Upper lobe of left lung (tissue), 6 donors: ENCODE results near the gene ADNP. TPM values are rescaled to one million over a fixed set of nuclear protein-coding genes. Genes with fewer than 3 reads are reported as not detected.

Experiments
- ATAC-seq, 2 donors: fragments of 200-7000 bp; cut with Tn5 transposase; one replicate each; pipeline ENCODE4 v1.9.1; 2022; ENCODE audit warnings: mild to moderate bottlenecking in 2 of 2, moderate library complexity in 2 of 2; ENCODE audit not compliant: low FRiP score in 2 of 2
- DNase-seq, 2 donors: peaks; one replicate each; pipeline ENCODE4 v3.0.0-alpha.2; 2019 to 2020
- H3K27ac ChIP-seq, 4 donors: fragments of 200-600 bp; sonication (generic); one replicate each; pipeline ENCODE4 v1.5.1; 2016 to 2019
- H3K27me3 ChIP-seq, 4 donors: fragments of 200-600 bp; sonication (generic); one replicate each; pipeline ENCODE4 v1.5.1; 2017 to 2019
- H3K36me3 ChIP-seq, 4 donors: fragments of 200-600 bp; sonication (generic); one replicate each; pipeline ENCODE4 v1.5.1; 2016 to 2019
- H3K4me1 ChIP-seq, 4 donors: fragments of 200-600 bp; sonication (generic); one replicate each; pipeline ENCODE4 v1.5.1; 2018 to 2019
- H3K4me3 ChIP-seq, 4 donors: fragments of 200-600 bp; sonication (generic); one replicate each; pipeline ENCODE4 v1.5.1; 2017 to 2019; ENCODE audit warnings: mild to moderate bottlenecking in 2 of 4, moderate library complexity in 1 of 4
- H3K9me3 ChIP-seq, 4 donors: fragments of 200-600 bp; sonication (generic); one replicate each; pipeline ENCODE4 v1.5.1; 2018 to 2019
- EP300 ChIP-seq, 4 donors: sonication (generic); formaldehyde crosslinking; IDR thresholded peaks; one replicate each; pipeline ENCODE4 v1.5.1; 2017; ENCODE audit warnings: antibody characterized with exemption in 4 of 4, control low read depth in 2 of 4
- POLR2A ChIP-seq, 4 donors: fragments of 450-650 bp; IDR thresholded peaks; one replicate each; pipeline ENCODE4 v1.5.1; 2016 to 2017; ENCODE audit warnings: antibody characterized with exemption in 4 of 4, mild to moderate bottlenecking in 2 of 4
- POLR2AphosphoS5 ChIP-seq, 2 donors: sonication (generic); formaldehyde crosslinking; IDR thresholded peaks; one replicate each; pipeline ENCODE4 v1.5.1; 2017; ENCODE audit warnings: antibody characterized with exemption in 2 of 2
- WGBS, 2 donors: methylation state at CpG; one replicate each; pipeline ENCODE4 v1.1.5; 2017 to 2018; 5-methylcytosine and 5-hydroxymethylcytosine counted together
- total RNA-seq, 6 donors: library from RNA; depleted of rRNA in 4 of 6; stranded (reverse); fragments of >200 nt in 4 of 6; gene quantifications; one replicate each; pipeline versions ENCODE4 v1.1.0 to v1.2.1, GENCODE V29; 2016 to 2021
- TF ChIP-seq, protein P1 (sequence below), 6 experiments: fragments of 450-650 bp in 4 of 6; fragments of 200-600 bp in 2 of 6; sonication (generic) in 2 of 6; IDR thresholded peaks; one replicate each; pipeline ENCODE4 v1.5.1; 2016 to 2019; ENCODE audit warnings: antibody characterized with exemption in 6 of 6
- donor health status: DM: no; HTN: no; CAD: no; lungs with moderate emphysema.
- donor health status: DM: no; HTN: yes; CAD: no; lungs with severe emphysema.

ADNP gene
- total RNA-seq, 6 donors from 2014 or later = 27.3 to 72.6 (median 45.0) TPM

- H3K27me3 ChIP-seq = no peaks in the 10 kb centered on the region
- peaks cover 3 to 14% (median 11%) of the 10 kb centered on the region in 4 donors for H3K4me1 ChIP-seq
- ATAC-seq (peak; percentile 45 to 51), DNase-seq (peak; percentile 23 to 75)
- H3K27ac ChIP-seq = peak overlapping the region in 2 of 4 donors; percentile 19 to 35
- 54 to 77% methylated on average over 6 to 13 of the region's 18 CpGs for WGBS, 2 donors
- H3K9me3 ChIP-seq = no peaks in the 10 kb centered on the region
- peak overlapping the region in 2 of 4 donors; percentile 11 to 19 for H3K4me3 ChIP-seq
- H3K36me3 ChIP-seq = no peaks in the 10 kb centered on the region
- TF ChIP-seq, protein P1, sequence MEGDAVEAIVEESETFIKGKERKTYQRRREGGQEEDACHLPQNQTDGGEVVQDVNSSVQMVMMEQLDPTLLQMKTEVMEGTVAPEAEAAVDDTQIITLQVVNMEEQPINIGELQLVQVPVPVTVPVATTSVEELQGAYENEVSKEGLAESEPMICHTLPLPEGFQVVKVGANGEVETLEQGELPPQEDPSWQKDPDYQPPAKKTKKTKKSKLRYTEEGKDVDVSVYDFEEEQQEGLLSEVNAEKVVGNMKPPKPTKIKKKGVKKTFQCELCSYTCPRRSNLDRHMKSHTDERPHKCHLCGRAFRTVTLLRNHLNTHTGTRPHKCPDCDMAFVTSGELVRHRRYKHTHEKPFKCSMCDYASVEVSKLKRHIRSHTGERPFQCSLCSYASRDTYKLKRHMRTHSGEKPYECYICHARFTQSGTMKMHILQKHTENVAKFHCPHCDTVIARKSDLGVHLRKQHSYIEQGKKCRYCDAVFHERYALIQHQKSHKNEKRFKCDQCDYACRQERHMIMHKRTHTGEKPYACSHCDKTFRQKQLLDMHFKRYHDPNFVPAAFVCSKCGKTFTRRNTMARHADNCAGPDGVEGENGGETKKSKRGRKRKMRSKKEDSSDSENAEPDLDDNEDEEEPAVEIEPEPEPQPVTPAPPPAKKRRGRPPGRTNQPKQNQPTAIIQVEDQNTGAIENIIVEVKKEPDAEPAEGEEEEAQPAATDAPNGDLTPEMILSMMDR (IDR thresholded peaks at IDR 0.05) = no peak
- TF ChIP-seq EP300 (IDR thresholded peaks at IDR 0.05) (no peak), POLR2AphosphoS5 (IDR thresholded peaks at IDR 0.05) (no peak), POLR2A (IDR thresholded peaks at IDR 0.05) (no peak)
Measured at GRCh38 chr20:50848846-50849673, 82.2 kb downstream of the ADNP start.

GRCh38 chr20:50848341-50848808 lies 82.9 kb downstream of the ADNP start:
- Histone ChIP-seq H3K9me3 (no peaks in the 10 kb centered on the region), H3K27ac (peak overlapping the region in 2 of 4 donors; percentile 19 to 35), H3K4me1 (peaks cover 3 to 14% (median 11%) of the 10 kb centered on the region in 4 donors), H3K4me3 (peak overlapping the region in 1 of 4 donors; percentile 19), H3K27me3 (no peaks in the 10 kb centered on the region), H3K36me3 (no peaks in the 10 kb centered on the region)
- no peak for DNase-seq
- peak; percentile 53 to 54 for ATAC-seq
- TF ChIP-seq EP300 (IDR thresholded peaks at IDR 0.05) (no peak), POLR2AphosphoS5 (IDR thresholded peaks at IDR 0.05) (no peak), POLR2A (IDR thresholded peaks at IDR 0.05) (no peak)
- TF ChIP-seq, protein P1 (IDR thresholded peaks at IDR 0.05) = no peak
- 33 to 45% methylated on average over 8 of the region's 8 CpGs for WGBS, 2 donors

DNA sequence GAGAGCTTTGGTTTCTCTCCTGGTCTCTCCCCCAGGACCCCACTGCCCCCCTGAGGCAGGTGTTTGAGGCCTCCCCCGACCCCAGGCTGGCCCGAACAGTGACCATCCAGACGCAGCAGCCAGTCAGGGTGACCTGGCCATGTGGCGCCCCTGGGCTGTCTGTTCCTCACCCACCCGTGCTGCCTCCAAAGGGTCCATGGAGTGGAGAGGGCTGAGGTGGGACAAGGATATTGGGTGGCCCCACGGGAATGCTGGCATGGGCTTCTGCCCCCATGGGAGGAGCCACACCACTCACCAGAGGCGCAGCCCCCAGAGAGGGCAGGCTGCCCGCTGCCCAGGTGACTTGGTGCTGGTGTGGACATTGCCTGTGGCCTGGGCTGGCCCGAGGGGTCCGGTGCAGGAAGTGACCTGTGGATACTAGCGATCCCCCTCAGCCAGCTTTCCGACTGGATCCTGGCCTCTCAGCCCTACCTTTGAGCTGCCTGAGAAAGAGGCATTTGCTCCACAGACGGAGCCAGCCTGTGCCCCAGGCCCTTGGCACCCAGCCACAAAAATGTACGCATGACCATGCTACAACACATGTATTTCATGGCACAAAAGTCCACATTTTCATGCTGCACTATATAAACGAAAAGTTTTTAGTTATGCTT lies 85.5 kb downstream of the ADNP start:
- no peak overlapping the region for H3K4me3 ChIP-seq
- H3K27ac ChIP-seq = no peak overlapping the region
- ATAC-seq (no peak), DNase-seq (peak in 1 of 2 donors; percentile 76)
- peaks cover 3 to 14% (median 11%) of the 10 kb centered on the region in 4 donors for H3K4me1 ChIP-seq
- TF ChIP-seq EP300 (IDR thresholded peaks at IDR 0.05) (no peak), POLR2AphosphoS5 (IDR thresholded peaks at IDR 0.05) (no peak), POLR2A (IDR thresholded peaks at IDR 0.05) (no peak)
- TF ChIP-seq, protein P1 (IDR thresholded peaks at IDR 0.05) = no peak
- no peaks in the 10 kb centered on the region for H3K9me3 ChIP-seq
- 80 to 91% methylated on average over 5 to 13 of the region's 15 CpGs for WGBS, 2 donors
- no peaks in the 10 kb centered on the region for H3K36me3 ChIP-seq
- no peaks in the 10 kb centered on the region for H3K27me3 ChIP-seq

DNA sequence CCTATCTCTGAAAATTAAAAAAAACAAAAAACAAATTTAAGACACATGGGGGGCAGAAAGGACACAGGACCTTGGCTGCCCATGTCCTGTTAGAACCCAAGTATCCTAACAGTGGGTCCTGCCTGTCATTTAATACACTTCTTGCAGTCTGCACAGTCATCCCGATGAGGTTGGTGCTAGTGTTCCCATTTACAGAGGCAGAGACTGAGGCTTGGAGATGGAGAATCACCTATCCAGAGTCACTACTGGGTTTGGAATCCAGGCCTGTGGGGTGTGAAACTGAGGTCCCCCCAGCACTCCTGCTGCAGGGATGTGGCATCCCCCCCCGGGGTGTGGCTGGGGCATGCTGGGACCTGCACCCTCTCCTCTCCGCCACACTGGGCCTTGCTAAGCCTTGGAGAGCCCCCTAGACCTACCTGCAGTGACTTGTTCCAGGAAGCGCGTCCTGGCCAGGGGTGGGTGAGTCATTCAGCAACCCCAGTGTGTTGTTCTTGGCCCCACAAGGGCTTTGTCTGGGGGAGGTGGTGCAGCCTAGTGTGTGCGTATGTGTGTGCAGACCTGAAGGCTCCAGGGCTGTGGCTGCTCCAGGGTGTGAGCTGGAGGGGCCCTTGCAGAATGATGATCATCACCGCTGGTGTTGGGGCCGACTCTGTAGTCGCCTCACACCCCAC lies 86.7 kb downstream of the ADNP start:
- H3K27ac ChIP-seq = no peak overlapping the region
- TF ChIP-seq POLR2A (IDR thresholded peaks at IDR 0.05) (no peak), POLR2AphosphoS5 (IDR thresholded peaks at IDR 0.05) (no peak), EP300 (IDR thresholded peaks at IDR 0.05) (no peak)
- TF ChIP-seq, protein P1 (IDR thresholded peaks at IDR 0.05) = no peak
- no peaks in the 10 kb centered on the region for H3K27me3 ChIP-seq
- ATAC-seq = no peak
- no peaks in the 10 kb centered on the region for H3K36me3 ChIP-seq
- no peak overlapping the region for H3K4me3 ChIP-seq
- peaks cover 3 to 14% (median 11%) of the 10 kb centered on the region in 4 donors for H3K4me1 ChIP-seq
- H3K9me3 ChIP-seq = no peaks in the 10 kb centered on the region
- DNase-seq = peak in 1 of 2 donors; percentile 39
- WGBS, 2 donors = 84% methylated on average over 9 of the region's 9 CpGs; no CpG with 5 or more reads in 1 of the 2 donors
